ENCODE measurements around the gene TM9SF1. TPM values are rescaled to one million over a fixed set of nuclear protein-coding genes. Genes with fewer than 3 reads are reported as not detected.

Gene TM9SF1
- total and polyA plus RNA-seq, 10 of the 15 experiments (the other 5 are each of a cell fraction or from before 2014, with no cell fraction given) = 7.2 to 39.2 (median 17.6) TPM

DNA sequence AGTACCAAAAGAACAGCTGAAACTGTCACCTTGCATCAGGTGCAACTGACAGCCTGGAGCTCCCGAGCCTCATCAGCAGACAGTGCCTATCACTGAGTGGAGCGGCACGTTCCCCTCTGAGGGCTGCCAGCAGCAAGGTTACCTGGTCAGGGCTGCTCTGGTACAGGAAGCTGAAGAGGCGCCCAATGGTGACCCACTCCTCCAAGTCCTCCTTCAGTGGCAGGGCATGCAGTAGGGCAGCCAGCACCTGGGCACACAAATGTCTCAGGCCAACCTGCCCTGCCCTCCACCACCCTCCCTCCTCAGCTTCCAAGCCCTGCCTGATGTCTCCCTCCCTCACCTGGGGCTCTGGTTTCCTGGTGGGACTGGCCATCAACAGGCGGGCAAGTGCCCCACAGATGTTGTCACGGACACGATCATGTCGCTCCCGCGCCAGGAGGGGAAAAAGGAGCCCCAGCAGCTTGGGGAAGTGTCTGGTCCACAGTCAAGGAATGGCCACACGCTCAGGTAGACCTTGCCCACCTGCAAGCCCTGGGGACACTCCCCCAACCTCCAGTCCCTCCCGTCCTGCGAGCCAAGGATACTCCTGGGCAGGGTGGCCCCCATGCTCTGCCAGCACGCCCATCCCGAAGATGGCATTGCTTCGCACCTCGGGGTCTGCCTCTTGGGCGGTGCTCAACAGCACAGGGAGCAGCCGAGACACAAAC is 13.7 kb downstream of the TM9SF1 start:
- peaks cover under 1% of the 10 kb centered on the region for H3K79me2 ChIP-seq (ENCODE audit: control insufficient read depth, insufficient read depth, low read length)
- CTCF ChIA-PET = interaction anchor here (1.0 kb wide), 1 partner anchor 32 kb away, joined by 5 read pairs; the partner anchor contains the start of gene CHMP4A
- H3K9me3 ChIP-seq (replicated peaks; ENCODE audit: control insufficient read depth, insufficient read depth, low read length) = no peaks in the 10 kb centered on the region
- no peak for DNase-seq (ENCODE audit: low read depth, low spot score)
- H3K4me1 ChIP-seq (ENCODE audit: control insufficient read depth, insufficient read depth, low read length) = no peaks in the 10 kb centered on the region
- in situ Hi-C loops (cut with MboI) (no loop called here), intact Hi-C loops (cut with micrococcal nuclease; ENCODE audit: unreplicated experiment) (no loop called here)
- no peaks in the 10 kb centered on the region for H4K20me1 ChIP-seq (ENCODE audit: control insufficient read depth, insufficient read depth)
- H3K27me3 ChIP-seq (replicated peaks in 1 of 2; ENCODE audit: control insufficient read depth in 2 of 2, insufficient read depth in 2 of 2, low read length in 1 of 2) = no peaks in the 10 kb centered on the region
- H3K4me2 ChIP-seq (ENCODE audit: control insufficient read depth, insufficient read depth) = no peak overlapping the region
- ATAC-seq = no peak
- H3K27ac ChIP-seq (ENCODE audit: control insufficient read depth, insufficient read depth) = no peak overlapping the region
- SMC1A ChIA-PET (ENCODE audit: uncharacterized antibody, unreplicated experiment) = no interaction called here
- BruUV-seq (replicated peaks) = no TSS peak
- peaks cover 21 to 57% of the 10 kb centered on the region in 2 experiments for H3K36me3 ChIP-seq (ENCODE audit: control insufficient read depth in 2 of 2, insufficient read depth in 2 of 2, low read length in 1 of 2)
- no peak overlapping the region for H2AFZ ChIP-seq (ENCODE audit: control insufficient read depth, low read depth, low read length)
- no peak overlapping the region for H3K4me3 ChIP-seq
- peak; percentile 77 for TF ChIP-seq POLR2A (IDR thresholded peaks at IDR 0.05; ENCODE audit: low read depth, low read length)
- no peak for TF ChIP-seq ATF7 (IDR thresholded peaks at IDR 0.05; ENCODE audit: low read depth)
- TF ChIP-seq, protein P1, sequence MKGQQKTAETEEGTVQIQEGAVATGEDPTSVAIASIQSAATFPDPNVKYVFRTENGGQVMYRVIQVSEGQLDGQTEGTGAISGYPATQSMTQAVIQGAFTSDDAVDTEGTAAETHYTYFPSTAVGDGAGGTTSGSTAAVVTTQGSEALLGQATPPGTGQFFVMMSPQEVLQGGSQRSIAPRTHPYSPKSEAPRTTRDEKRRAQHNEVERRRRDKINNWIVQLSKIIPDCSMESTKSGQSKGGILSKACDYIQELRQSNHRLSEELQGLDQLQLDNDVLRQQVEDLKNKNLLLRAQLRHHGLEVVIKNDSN (IDR thresholded peaks at IDR 0.05; ENCODE audit: borderline replicate concordance, extremely low read length, insufficient read depth, low read depth, low read length) = no peak
- peak; percentile 56 for TF ChIP-seq POLR2AphosphoS5 (IDR thresholded peaks at IDR 0.05; ENCODE audit: low read length)
- TF ChIP-seq, protein P2, sequence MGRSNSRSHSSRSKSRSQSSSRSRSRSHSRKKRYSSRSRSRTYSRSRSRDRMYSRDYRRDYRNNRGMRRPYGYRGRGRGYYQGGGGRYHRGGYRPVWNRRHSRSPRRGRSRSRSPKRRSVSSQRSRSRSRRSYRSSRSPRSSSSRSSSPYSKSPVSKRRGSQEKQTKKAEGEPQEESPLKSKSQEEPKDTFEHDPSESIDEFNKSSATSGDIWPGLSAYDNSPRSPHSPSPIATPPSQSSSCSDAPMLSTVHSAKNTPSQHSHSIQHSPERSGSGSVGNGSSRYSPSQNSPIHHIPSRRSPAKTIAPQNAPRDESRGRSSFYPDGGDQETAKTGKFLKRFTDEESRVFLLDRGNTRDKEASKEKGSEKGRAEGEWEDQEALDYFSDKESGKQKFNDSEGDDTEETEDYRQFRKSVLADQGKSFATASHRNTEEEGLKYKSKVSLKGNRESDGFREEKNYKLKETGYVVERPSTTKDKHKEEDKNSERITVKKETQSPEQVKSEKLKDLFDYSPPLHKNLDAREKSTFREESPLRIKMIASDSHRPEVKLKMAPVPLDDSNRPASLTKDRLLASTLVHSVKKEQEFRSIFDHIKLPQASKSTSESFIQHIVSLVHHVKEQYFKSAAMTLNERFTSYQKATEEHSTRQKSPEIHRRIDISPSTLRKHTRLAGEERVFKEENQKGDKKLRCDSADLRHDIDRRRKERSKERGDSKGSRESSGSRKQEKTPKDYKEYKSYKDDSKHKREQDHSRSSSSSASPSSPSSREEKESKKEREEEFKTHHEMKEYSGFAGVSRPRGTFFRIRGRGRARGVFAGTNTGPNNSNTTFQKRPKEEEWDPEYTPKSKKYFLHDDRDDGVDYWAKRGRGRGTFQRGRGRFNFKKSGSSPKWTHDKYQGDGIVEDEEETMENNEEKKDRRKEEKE (IDR thresholded peaks at IDR 0.05) = no peak
- TF ChIP-seq GABPA (IDR thresholded peaks at IDR 0.05; ENCODE audit: low read depth) = no peak
- FAIRE-seq = no peak
- no peak overlapping the region for H3K9ac ChIP-seq (ENCODE audit: control insufficient read depth, insufficient read depth, low read length)
- RAD21 ChIA-PET (ENCODE audit: unreplicated experiment) = interaction anchor here (1.7 kb wide), 1 partner anchor 115 kb away, joined by 4 read pairs; no protein-coding TSS in a partner anchor
- POLR2A ChIA-PET = interaction anchor here (1.6 kb wide), 1 partner anchor 20 kb away, joined by 6 read pairs; the partner anchor contains the start of gene IRF9
- WGBS (ENCODE audit: insufficient coverage, insufficient replicate concordance, low lambda C conversion rate, missing lambda C conversion rate) = 87% methylated on average over 19 of the region's 19 CpGs

Data from GM12878 (cell line).